NB4 (cell line): ENCODE data around the gene ALDH9A1.

ENCODE experiments used
- CTCF ChIP-seq: IDR thresholded peaks from one replicate; pipeline ENCODE4 v1.5.1; 2012; ENCODE audit warnings: low read depth, low read length
- MAX ChIP-seq: IDR thresholded peaks from 2 replicates; pipeline ENCODE4 v1.6.1; 2011; ENCODE audit warnings: low read depth, low read length
- MYC ChIP-seq: IDR thresholded peaks from 2 replicates; pipeline ENCODE4 v1.6.1; 2011; ENCODE audit warnings: low read depth, low read length
- POLR2A ChIP-seq: IDR thresholded peaks from 2 replicates; pipeline ENCODE4 v1.6.1; 2011; ENCODE audit warnings: mild to moderate bottlenecking; ENCODE audit not compliant: insufficient read length; ENCODE audit errors: extremely low read depth

- TF ChIP-seq CTCF (no peak), POLR2A (no peak), MAX (no peak), MYC (no peak)
Observed at GRCh38 chr1:165624441-165624840, 73.9 kb downstream of the ALDH9A1 start.
